Mesothelial cell of epicardium (in vitro differentiated cells): Measurements from ENCODE around the gene GIGYF1. TPM values are rescaled to one million over a fixed set of nuclear protein-coding genes. Genes with fewer than 3 reads are reported as not detected.
A peak's percentile ranks its signal among the peaks of the same experiment; 100 is the strongest.

Experiments used
- DNase-seq, 2 experiments: peaks; one replicate each; pipeline ENCODE4 v3.0.0; 2021; ENCODE audit warnings: low spot score in 2 of 2; ENCODE audit not compliant: unreplicated experiment in 2 of 2
- H3K27ac Mint-ChIP-seq: 2 replicates; pipeline ENCODE4 v1.8.0; 2021; ENCODE audit warnings: mixed read lengths
- H3K27me3 Mint-ChIP-seq: 2 replicates; pipeline ENCODE4 v1.8.0; 2021; ENCODE audit warnings: low read depth, mixed read lengths
- H3K36me3 Mint-ChIP-seq: 2 replicates; pipeline ENCODE4 v1.8.0; 2021; ENCODE audit warnings: mixed read lengths
- H3K4me1 Mint-ChIP-seq: 2 replicates; pipeline ENCODE4 v1.8.0; 2021; ENCODE audit warnings: mixed read lengths
- H3K4me3 Mint-ChIP-seq: 2 replicates; pipeline ENCODE4 v1.8.0; 2021; ENCODE audit warnings: mild to moderate bottlenecking, moderate library complexity, mixed read lengths
- H3K9me3 Mint-ChIP-seq: 2 replicates; pipeline ENCODE4 v1.8.0; 2021; ENCODE audit warnings: mixed read lengths
- CTCF ChIP-seq: fragments of 200-600 bp; sonication (generic); IDR thresholded peaks from one replicate; pipeline ENCODE4 v1.5.0; 2021; ENCODE audit warnings: antibody characterized with exemption; ENCODE audit not compliant: unreplicated experiment
- total RNA-seq: library from RNA; stranded (reverse); gene quantifications from 3 replicates; pipeline ENCODE4 v1.2.1, GENCODE V29; 2021

GIGYF1 gene
- total RNA-seq, 1 donor from 2014 or later: 99.2 TPM

- no peak overlapping the region for H3K4me3 Mint-ChIP-seq
- peaks cover 11% of the 10 kb centered on the region for H3K36me3 Mint-ChIP-seq
- no peak for DNase-seq
- no peaks in the 10 kb centered on the region for H3K4me1 Mint-ChIP-seq
- no peak overlapping the region for H3K27ac Mint-ChIP-seq
- TF ChIP-seq CTCF: no peak
- peaks cover 29% of the 10 kb centered on the region for H3K27me3 Mint-ChIP-seq
- H3K9me3 Mint-ChIP-seq: peaks cover 16% of the 10 kb centered on the region
Measured at GRCh38 chr7:100714725-100715124, 20.7 kb upstream of the GIGYF1 start.

GRCh38 chr7:100711369-100711768, 17.3 kb upstream of the GIGYF1 start:
- peaks cover 11% of the 10 kb centered on the region for H3K4me1 Mint-ChIP-seq
- H3K27ac Mint-ChIP-seq: no peak overlapping the region
- no peak for TF ChIP-seq CTCF
- no peaks in the 10 kb centered on the region for H3K9me3 Mint-ChIP-seq
- no peak overlapping the region for H3K4me3 Mint-ChIP-seq
- H3K27me3 Mint-ChIP-seq: peaks cover 5% of the 10 kb centered on the region
- H3K36me3 Mint-ChIP-seq: no peaks in the 10 kb centered on the region
- no peak for DNase-seq

- peaks cover 3% of the 10 kb centered on the region for H3K27me3 Mint-ChIP-seq
- H3K36me3 Mint-ChIP-seq: no peaks in the 10 kb centered on the region
- no peaks in the 10 kb centered on the region for H3K9me3 Mint-ChIP-seq
- peaks cover 12% of the 10 kb centered on the region for H3K4me1 Mint-ChIP-seq
- H3K4me3 Mint-ChIP-seq: no peak overlapping the region
- no peak for TF ChIP-seq CTCF
- no peak for DNase-seq
- H3K27ac Mint-ChIP-seq: no peak overlapping the region
Measured at GRCh38 chr7:100710452-100710851, 16.4 kb upstream of the GIGYF1 start.

GRCh38 chr7:100708395-100708794, 14.3 kb upstream of the GIGYF1 start:
- Mint-ChIP-seq H3K4me1 (peaks cover 12% of the 10 kb centered on the region), H3K4me3 (peak overlapping the region; percentile 31), H3K36me3 (no peaks in the 10 kb centered on the region), H3K27ac (no peak overlapping the region), H3K27me3 (no peaks in the 10 kb centered on the region), H3K9me3 (no peaks in the 10 kb centered on the region)
- no peak for DNase-seq
- no peak for TF ChIP-seq CTCF

GRCh38 chr7:100706672-100707311, 12.7 kb upstream of the GIGYF1 start:
- H3K36me3 Mint-ChIP-seq: no peaks in the 10 kb centered on the region
- H3K27me3 Mint-ChIP-seq: no peaks in the 10 kb centered on the region
- no peaks in the 10 kb centered on the region for H3K9me3 Mint-ChIP-seq
- H3K4me3 Mint-ChIP-seq: peak overlapping the region; percentile 92
- H3K4me1 Mint-ChIP-seq: peaks cover 12% of the 10 kb centered on the region
- H3K27ac Mint-ChIP-seq: peak overlapping the region; percentile 96
- no peak for DNase-seq
- TF ChIP-seq CTCF: no peak
